Aorta (tissue), 5 donors: ENCODE results near the gene PEX11B. TPM values are rescaled to one million over a fixed set of nuclear protein-coding genes. Genes with fewer than 3 reads are reported as not detected.
A peak's percentile ranks its signal among the peaks of the same experiment; 100 is the strongest.

ENCODE experiments used
- ATAC-seq: fragments of 200-7000 bp; cut with Tn5 transposase; one replicate; pipeline ENCODE4 v1.9.1; 2022; ENCODE audit warnings: moderate library complexity; ENCODE audit not compliant: low FRiP score
- DNase-seq, 2 donors: peaks; one replicate each; pipeline ENCODE4 v3.0.0-alpha.2; 2020
- H3K27ac ChIP-seq, 2 donors: one replicate each; pipeline ENCODE4 v1.5.1; 2013; ENCODE audit warnings: low read length in 2 of 2, mild to moderate bottlenecking in 2 of 2, moderate library complexity in 2 of 2, control low read depth in 1 of 2, inconsistent platforms in 1 of 2, low read depth in 1 of 2
- H3K27me3 ChIP-seq, 2 donors: one replicate each; pipeline ENCODE4 v1.6.1; 2013; ENCODE audit warnings: control low read depth in 1 of 2, low read length in 1 of 2, mild to moderate bottlenecking in 1 of 2, moderate library complexity in 1 of 2; ENCODE audit not compliant: insufficient read depth in 2 of 2, control insufficient read depth in 1 of 2
- H3K36me3 ChIP-seq, 2 donors: one replicate each; pipeline ENCODE4 v1.6.1; 2013; ENCODE audit warnings: control low read depth in 1 of 2, low read length in 1 of 2, mild to moderate bottlenecking in 1 of 2; ENCODE audit not compliant: insufficient read depth in 2 of 2, control insufficient read depth in 1 of 2
- H3K4me1 ChIP-seq, 2 donors: one replicate each; pipeline ENCODE4 v1.6.1; 2013; ENCODE audit warnings: low read length in 2 of 2, control low read depth in 1 of 2, mild to moderate bottlenecking in 1 of 2, moderate library complexity in 1 of 2; ENCODE audit not compliant: insufficient read depth in 2 of 2, control insufficient read depth in 1 of 2
- H3K4me3 ChIP-seq, 2 donors: one replicate each; pipeline ENCODE4 v1.5.1; 2013; ENCODE audit warnings: low read length in 2 of 2, control low read depth in 1 of 2, mild to moderate bottlenecking in 1 of 2
- H3K9me3 ChIP-seq: one replicate; pipeline ENCODE4 v1.6.1; 2013; ENCODE audit warnings: mild to moderate bottlenecking, low read length; ENCODE audit not compliant: control insufficient read depth
- WGBS, 2 donors: extraction: QIAGEN DNeasy Blood & Tissue Kit; methylation state at CpG; one replicate each; pipeline ENCODE4 v1.1.7; 2013; 5-methylcytosine and 5-hydroxymethylcytosine counted together
- intact Hi-C, 2 donors: fragments of 100-400 bp; cut with DNase I; formaldehyde crosslinking; loops; one replicate each; pipeline versions ENCODE4 v1.14.2 to v1.15.0; 2022
- polyA plus RNA-seq, 2 donors: library from polyadenylated mRNA; stranded (reverse); fragments of 200-250 nt; gene quantifications; one replicate each; pipeline ENCODE4 v1.2.3, GENCODE V29; 2013
- total RNA-seq, 2 donors: library from RNA; stranded (reverse); fragmentation: NEBNext Ultra II Directional; extraction: Animal tissue kit (Norgen Biotek cat#: 25700); gene quantifications; one replicate each; pipeline ENCODE4 v1.2.1, GENCODE V29; 2021
- donor health status: healthy with polysubstance abuse.
- donor health status: Bipolar disorder and iron deficiency.
- donor health status: DM: no; HTN: no; CAD: no.
- donor health status: DM: no; HTN: no; CAD: no.
- donor health status: DM: yes; HTN: yes; CAD: no.

PEX11B gene
- total and polyA plus RNA-seq, 4 donors, result 10.0 to 20.6 (median 16.6) TPM

DNA sequence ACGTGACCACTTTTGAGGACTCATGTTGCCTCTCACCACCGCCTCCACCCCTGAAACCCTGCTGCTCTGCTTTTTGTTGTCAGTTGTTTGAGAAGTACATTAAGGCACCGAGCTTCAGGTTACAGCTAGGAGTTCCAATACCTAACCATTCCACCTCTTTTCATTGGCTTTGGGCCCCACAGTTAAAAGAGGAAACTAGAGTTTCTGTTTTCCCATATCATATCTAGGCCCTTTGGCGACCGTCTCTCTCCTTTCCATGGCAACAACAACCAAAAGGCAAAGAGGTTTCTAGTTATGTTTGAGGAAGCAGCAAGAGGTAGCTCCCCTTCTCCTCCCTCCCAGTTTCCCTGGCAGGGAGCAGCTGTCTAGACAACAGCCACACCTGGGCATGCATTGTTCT, 38.7 kb downstream of the PEX11B start:
- 70 to 77% methylated on average over 5 of the region's 5 CpGs for WGBS, 2 donors
- Histone ChIP-seq H3K9me3 (no peaks in the 10 kb centered on the region), H3K4me1 (no peaks in the 10 kb centered on the region), H3K27me3 (no peaks in the 10 kb centered on the region), H3K36me3 (no peaks in the 10 kb centered on the region), H3K27ac (no peak overlapping the region), H3K4me3 (no peak overlapping the region)
- ATAC-seq (no peak), DNase-seq (no peak)
- intact Hi-C loops, result loop anchor here in 1 of 2 donors (10.0 kb wide), 1 partner anchor 75 kb away; the partner anchor contains the start of gene LIX1L

DNA sequence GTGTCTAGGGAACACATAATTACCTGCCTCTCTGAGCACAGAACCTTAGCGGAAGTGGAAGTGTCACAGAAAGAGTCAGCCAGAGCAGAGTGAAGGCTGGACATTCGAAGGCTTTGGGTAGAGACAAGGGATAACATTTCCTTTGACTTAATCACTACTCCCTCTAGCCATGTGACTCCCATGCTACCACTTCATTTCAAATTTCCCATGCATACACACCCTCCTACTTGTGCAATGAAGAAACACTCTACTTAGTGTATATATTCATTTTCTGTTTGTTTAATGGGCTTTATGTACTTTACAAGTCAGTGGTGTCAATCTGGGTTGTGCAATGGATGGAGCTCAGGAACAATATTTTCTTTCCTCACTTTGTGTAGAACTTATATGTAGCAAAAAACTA, 39.8 kb downstream of the PEX11B start:
- ATAC-seq (no peak), DNase-seq (no peak)
- intact Hi-C loops, result loop anchor here in 1 of 2 donors (10.0 kb wide), 1 partner anchor 76 kb away; the partner anchor contains the start of gene LIX1L
- no peaks in the 10 kb centered on the region for H3K27me3 ChIP-seq
- H3K36me3 ChIP-seq, result no peaks in the 10 kb centered on the region
- no peaks in the 10 kb centered on the region for H3K4me1 ChIP-seq
- no peak overlapping the region for H3K4me3 ChIP-seq
- WGBS, 2 donors, result 85 to 94% methylated on average over 2 of the region's 2 CpGs
- H3K27ac ChIP-seq, result no peak overlapping the region
- H3K9me3 ChIP-seq, result no peaks in the 10 kb centered on the region

DNA sequence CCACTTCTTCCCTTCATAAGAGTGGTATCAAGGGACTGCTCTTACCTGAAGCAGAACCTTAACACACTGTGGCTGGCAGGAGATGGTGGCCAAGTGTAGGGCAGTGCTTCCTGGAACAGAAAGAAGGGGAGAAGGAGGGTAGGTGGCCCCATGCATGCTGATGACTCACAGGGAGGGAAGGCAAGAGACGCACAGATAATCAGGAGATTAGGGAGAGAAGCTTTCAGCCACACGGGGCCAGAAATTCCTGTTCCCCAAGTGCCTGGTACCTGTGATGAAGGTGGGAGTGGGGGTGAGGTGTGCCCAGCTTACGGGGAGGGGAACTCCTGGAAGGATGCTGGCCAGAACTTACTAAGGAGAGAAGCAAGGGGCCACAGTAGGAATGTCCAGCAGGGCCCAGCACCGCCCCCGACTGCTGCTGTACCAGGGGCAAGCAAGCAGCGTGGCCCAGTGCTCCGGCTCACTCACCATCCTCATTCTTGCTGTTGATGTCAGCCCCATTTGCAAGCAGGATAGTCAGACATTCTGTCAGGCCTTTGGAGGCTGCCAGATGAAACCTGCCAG, 40.5 kb downstream of the PEX11B start:
- Histone ChIP-seq H3K27me3 (no peaks in the 10 kb centered on the region), H3K4me1 (no peaks in the 10 kb centered on the region), H3K36me3 (no peaks in the 10 kb centered on the region), H3K27ac (no peak overlapping the region), H3K9me3 (no peaks in the 10 kb centered on the region), H3K4me3 (no peak overlapping the region)
- intact Hi-C loops, result loop anchor here in 1 of 2 donors (10.0 kb wide), 1 partner anchor 77 kb away; the partner anchor contains the start of gene LIX1L
- ATAC-seq (no peak), DNase-seq (no peak)
- WGBS, 2 donors, result 90 to 94% methylated on average over 7 of the region's 7 CpGs

DNA sequence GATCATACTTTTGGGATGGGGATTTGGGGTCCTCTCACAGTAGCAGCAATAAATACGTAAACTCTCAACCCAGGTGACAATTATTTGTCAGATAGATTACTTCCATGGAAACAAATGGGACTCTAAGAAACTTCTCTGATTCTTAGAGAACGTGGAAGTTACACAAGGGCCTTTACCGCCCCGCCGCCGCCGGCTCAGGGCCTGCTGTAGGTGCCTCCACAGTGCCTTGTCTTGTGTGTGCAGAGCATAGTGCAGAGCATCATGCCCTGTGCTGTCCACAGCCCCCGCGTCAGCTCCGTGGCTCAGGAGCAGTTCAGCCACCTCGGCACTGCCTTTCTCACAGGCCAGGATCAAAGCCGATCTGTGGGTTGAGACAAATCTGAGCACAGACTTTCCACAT, 43.9 kb downstream of the PEX11B start:
- H3K36me3 ChIP-seq, result no peaks in the 10 kb centered on the region
- no peaks in the 10 kb centered on the region for H3K9me3 ChIP-seq
- 95 to 96% methylated on average over 12 of the region's 12 CpGs for WGBS, 2 donors
- H3K4me1 ChIP-seq, result no peaks in the 10 kb centered on the region
- DNase-seq, result no peak
- H3K27ac ChIP-seq, result no peak overlapping the region
- ATAC-seq, result no peak
- intact Hi-C loops, result loop anchor here in 1 of 2 donors (10.0 kb wide), 1 partner anchor 80 kb away; the partner anchor contains the start of gene LIX1L
- no peak overlapping the region for H3K4me3 ChIP-seq
- H3K27me3 ChIP-seq, result no peaks in the 10 kb centered on the region

DNA sequence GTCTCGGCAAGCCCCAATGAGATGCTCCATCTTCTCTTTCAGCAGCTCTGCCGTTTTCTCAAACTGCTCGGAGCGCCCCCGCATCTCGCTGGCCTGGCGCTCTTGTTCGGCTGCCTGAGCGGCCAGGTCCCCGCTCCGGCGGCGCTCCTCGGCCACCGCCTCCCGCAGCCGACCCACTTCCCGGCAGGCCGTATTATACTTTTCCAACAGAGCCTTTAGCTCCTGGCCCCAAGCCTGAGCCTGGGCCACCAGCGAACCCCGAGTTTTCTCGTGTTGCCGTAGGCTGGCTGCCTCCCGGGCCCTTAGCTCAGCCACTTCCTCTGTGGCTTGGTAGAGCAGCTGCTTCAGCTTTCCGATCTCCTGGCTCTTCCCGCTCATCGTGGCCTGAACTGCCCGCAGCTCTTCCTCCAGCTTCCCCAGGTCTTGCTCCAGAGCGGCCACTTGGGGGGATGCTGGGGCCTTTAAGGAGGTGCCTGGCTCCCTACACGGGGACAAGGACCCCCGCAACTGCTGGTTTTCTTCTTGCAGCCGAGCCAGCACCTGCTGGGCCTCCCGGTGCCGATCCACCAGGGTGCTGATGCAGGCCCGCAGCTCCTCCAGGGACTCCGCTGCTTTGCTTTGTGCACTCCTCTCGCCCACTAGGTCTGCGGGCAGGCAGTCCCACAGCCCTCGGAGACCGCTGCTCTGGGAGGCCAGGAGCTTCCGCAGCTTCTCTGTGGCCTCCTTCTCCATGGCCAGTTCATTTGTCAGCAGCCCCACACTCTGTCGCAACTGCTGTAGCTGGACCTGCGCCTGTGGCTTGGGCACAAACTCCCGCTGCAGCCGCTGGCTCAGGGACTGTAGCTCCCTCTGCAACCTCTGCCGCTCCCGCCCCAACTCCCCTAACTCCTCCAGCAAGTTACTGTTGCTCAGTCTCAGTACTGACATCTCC, 46.3 kb downstream of the PEX11B start:
- ATAC-seq (peak; percentile 89), DNase-seq (peak; percentile 87 to 89)
- Histone ChIP-seq H3K27ac (peak overlapping the region; percentile 6 to 69), H3K4me1 (no peaks in the 10 kb centered on the region), H3K4me3 (peak overlapping the region; percentile 32 to 36), H3K27me3 (no peaks in the 10 kb centered on the region), H3K36me3 (no peaks in the 10 kb centered on the region), H3K9me3 (no peaks in the 10 kb centered on the region)
- intact Hi-C loops, result loop anchor here in 1 of 2 donors (10.0 kb wide), 1 partner anchor 83 kb away; the partner anchor contains the start of gene LIX1L
- WGBS, 2 donors, result 6 to 7% methylated on average over 47 of the region's 47 CpGs

DNA sequence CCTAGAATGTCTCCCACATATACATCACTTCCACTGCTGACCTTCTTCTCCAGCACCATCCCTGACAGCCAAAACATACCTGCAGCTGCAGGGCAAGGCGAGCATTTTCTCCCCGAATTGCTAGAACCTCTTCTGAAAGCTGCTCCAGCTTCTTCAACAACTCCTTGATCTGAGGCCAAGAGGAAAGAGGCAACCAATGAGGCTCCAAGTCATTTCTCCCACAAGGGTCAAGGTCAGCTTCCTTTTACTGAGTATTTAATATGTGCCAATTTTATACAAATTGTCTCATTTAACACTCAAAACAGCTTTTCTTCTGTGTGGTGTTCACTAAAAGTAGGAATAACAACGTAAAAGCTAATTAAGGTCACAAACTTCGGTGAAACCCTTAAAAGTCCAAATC, 50.3 kb downstream of the PEX11B start:
- H3K36me3 ChIP-seq, result no peaks in the 10 kb centered on the region
- DNase-seq (no peak), ATAC-seq (no peak)
- H3K9me3 ChIP-seq, result no peaks in the 10 kb centered on the region
- 86 to 91% methylated on average over 4 of the region's 4 CpGs for WGBS, 2 donors
- no peak overlapping the region for H3K27ac ChIP-seq
- no peak overlapping the region for H3K4me3 ChIP-seq
- H3K27me3 ChIP-seq, result no peaks in the 10 kb centered on the region
- intact Hi-C loops, result no loop called here
- H3K4me1 ChIP-seq, result no peaks in the 10 kb centered on the region

DNA sequence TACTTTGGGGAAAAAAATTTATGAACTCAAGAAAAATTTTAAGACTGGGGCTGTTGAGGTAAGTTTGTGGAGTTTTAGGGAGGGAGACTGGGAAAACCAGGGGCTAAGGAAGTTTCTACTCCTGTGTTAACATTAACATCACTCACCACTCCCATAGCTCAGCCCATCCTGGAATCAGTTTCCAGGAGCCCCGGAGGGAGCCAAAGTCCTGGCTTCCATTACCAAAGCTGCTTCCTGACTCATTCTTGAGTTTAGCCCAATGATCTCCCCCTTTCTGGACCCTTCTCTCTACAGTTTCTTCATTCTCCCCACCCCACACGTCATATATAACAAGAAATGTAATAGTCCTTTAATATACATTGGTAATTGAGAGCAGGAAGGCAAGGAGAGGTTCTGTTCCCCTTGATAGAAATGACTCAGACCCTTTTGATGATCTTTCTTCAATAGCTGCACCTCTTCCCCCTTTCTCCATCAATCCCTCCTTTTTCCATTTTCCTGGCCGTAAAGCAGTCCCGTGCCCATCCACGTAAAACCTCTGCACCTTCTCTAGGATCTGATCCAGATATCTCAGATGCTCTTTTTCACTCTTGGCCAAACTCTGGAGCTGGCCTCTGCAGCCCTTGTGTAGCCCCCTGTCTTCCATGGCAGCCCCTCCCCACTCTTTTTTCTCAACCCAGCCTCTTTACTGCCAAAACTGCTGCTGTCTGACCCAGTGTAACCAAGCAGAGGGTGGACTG, 55.1 kb downstream of the PEX11B start:
- 73 to 74% methylated on average over 5 of the region's 5 CpGs for WGBS, 2 donors
- Histone ChIP-seq H3K27ac (no peak overlapping the region), H3K27me3 (no peaks in the 10 kb centered on the region), H3K36me3 (no peaks in the 10 kb centered on the region), H3K4me3 (no peak overlapping the region), H3K9me3 (no peaks in the 10 kb centered on the region), H3K4me1 (no peaks in the 10 kb centered on the region)
- no peak for DNase-seq
- ATAC-seq, result no peak
- intact Hi-C loops, result no loop called here
